Fibroblast of skin of back (primary cell): Measurements from ENCODE around the gene BTAF1.
A peak's percentile ranks its signal among the peaks of the same experiment; 100 is the strongest.

Source experiments
- DNase-seq: peaks from one replicate; pipeline ENCODE4 v3.0.0-alpha.2; 2013

The BTAF1 gene

GRCh38 chr10:91908337-91909116 is 15.0 kb upstream of the BTAF1 start:
- DNase-seq, result peak; percentile 84

GRCh38 chr10:91909117-91909677 is 14.4 kb upstream of the BTAF1 start, which contains the start of gene FGFBP3:
Gene FGFBP3, minus strand, starts transcription at chr10:91909486. Its CDS starts 517 bp downstream, at chr10:91908969.
- DNase-seq, result peak; percentile 46

- no peak for DNase-seq
Measured at GRCh38 chr10:91910467-91910866, 13.1 kb upstream of the BTAF1 start.

- DNase-seq, result no peak
Measured at GRCh38 chr10:91919651-91920050, 3.9 kb upstream of the BTAF1 start.

- DNase-seq, result no peak
Measured at GRCh38 chr10:91924212-91925021, 847 bp downstream of the BTAF1 start.

- peak; percentile 9 for DNase-seq
Measured at GRCh38 chr10:91925022-91925320, 1.4 kb downstream of the BTAF1 start.

GRCh38 chr10:91930939-91931338 is 7.4 kb downstream of the BTAF1 start:
- no peak for DNase-seq

GRCh38 chr10:91931526-91932190 is 8.1 kb downstream of the BTAF1 start:
- DNase-seq, result no peak

- DNase-seq, result no peak
Measured at GRCh38 chr10:91932737-91933136, 9.2 kb downstream of the BTAF1 start.

GRCh38 chr10:91935886-91936285 is 12.3 kb downstream of the BTAF1 start:
- no peak for DNase-seq

GRCh38 chr10:91939653-91940052 is 16.1 kb downstream of the BTAF1 start:
- DNase-seq, result no peak

GRCh38 chr10:91941426-91941825 is 17.9 kb downstream of the BTAF1 start:
- no peak for DNase-seq

- DNase-seq, result peak; percentile 54
Measured at GRCh38 chr10:91944880-91945630, 21.5 kb downstream of the BTAF1 start.

- DNase-seq, result no peak
Measured at GRCh38 chr10:91953600-91954160, 30.1 kb downstream of the BTAF1 start.

- DNase-seq, result no peak
Measured at GRCh38 chr10:91955114-91955513, 31.5 kb downstream of the BTAF1 start.

- DNase-seq, result no peak
Measured at GRCh38 chr10:91957091-91957490, 33.5 kb downstream of the BTAF1 start.

GRCh38 chr10:91969297-91969696 is 45.7 kb downstream of the BTAF1 start:
- no peak for DNase-seq

GRCh38 chr10:91974960-91975359 is 51.4 kb downstream of the BTAF1 start:
- DNase-seq, result peak; percentile 79

GRCh38 chr10:91975438-91975837 is 51.9 kb downstream of the BTAF1 start:
- DNase-seq, result no peak

- DNase-seq, result no peak
Measured at GRCh38 chr10:91976317-91977051, 52.9 kb downstream of the BTAF1 start.

- DNase-seq, result no peak
Measured at GRCh38 chr10:91977491-91977890, 53.9 kb downstream of the BTAF1 start.
